ENCODE results near the gene OSBP2. TPM values are rescaled to one million over a fixed set of nuclear protein-coding genes. Genes with fewer than 3 reads are reported as not detected.

Gene OSBP2
- total and polyA plus RNA-seq, 10 of the 15 experiments (the other 5 are each of a cell fraction or from before 2014, with no cell fraction given) = 0.11 to 7.7 (median 3.6) TPM

- Histone ChIP-seq H3K4me1 (ENCODE audit: control insufficient read depth, insufficient read depth, low read length) (no peaks in the 10 kb centered on the region), H3K4me2 (ENCODE audit: control insufficient read depth, insufficient read depth) (no peak overlapping the region), H3K27me3 (replicated peaks in 1 of 2; ENCODE audit: control insufficient read depth in 2 of 2, insufficient read depth in 2 of 2, low read length in 1 of 2) (no peaks in the 10 kb centered on the region), H3K4me3 (no peak overlapping the region), H4K20me1 (ENCODE audit: control insufficient read depth, insufficient read depth) (no peaks in the 10 kb centered on the region; the same call in 1 of the 2 replicates), H3K9ac (ENCODE audit: control insufficient read depth, insufficient read depth, low read length) (no peak overlapping the region), H3K27ac (ENCODE audit: control insufficient read depth, insufficient read depth) (no peak overlapping the region), H2AFZ (ENCODE audit: control insufficient read depth, low read depth, low read length) (no peak overlapping the region), H3K9me3 (replicated peaks; ENCODE audit: control insufficient read depth, insufficient read depth, low read length) (no peaks in the 10 kb centered on the region; the same call in 2 of the 3 replicates), H3K79me2 (ENCODE audit: control insufficient read depth, insufficient read depth, low read length) (no peaks in the 10 kb centered on the region), H3K36me3 (ENCODE audit: control insufficient read depth in 2 of 2, insufficient read depth in 2 of 2, low read length in 1 of 2) (no peaks in the 10 kb centered on the region)
- ATAC-seq (no peak), FAIRE-seq (no peak), DNase-seq (ENCODE audit: low read depth, low spot score) (no peak)
- ChIA-PET SMC1A (ENCODE audit: uncharacterized antibody, unreplicated experiment) (no interaction called here), POLR2A (no interaction called here), RAD21 (ENCODE audit: unreplicated experiment) (no interaction called here), CTCF (no interaction called here)
- intact Hi-C loops (cut with micrococcal nuclease; ENCODE audit: unreplicated experiment) (no loop called here), in situ Hi-C loops (cut with MboI) (loop anchor here (25.0 kb wide), 1 partner anchor 138 kb away; no protein-coding TSS in a partner anchor)
- BruUV-seq (replicated peaks) = no TSS peak
- WGBS (ENCODE audit: insufficient coverage, insufficient replicate concordance, low lambda C conversion rate, missing lambda C conversion rate) = 55% methylated on average over 4 of the region's 4 CpGs
- no peak for TF ChIP-seq SIX5 (IDR thresholded peaks at IDR 0.05; ENCODE audit: low read depth, low read length, severe bottlenecking)
- TF ChIP-seq NFXL1 (IDR thresholded peaks at IDR 0.05; ENCODE audit: borderline replicate concordance) = no peak
- TF ChIP-seq IRF3 (IDR thresholded peaks at IDR 0.05) = no peak
- no peak for TF ChIP-seq CEBPB (IDR thresholded peaks at IDR 0.05; ENCODE audit: borderline replicate concordance in 1 of 2, low read depth in 2 of 2, low read length in 2 of 2)
- no peak for TF ChIP-seq PAX8 (IDR thresholded peaks at IDR 0.05)
- TF ChIP-seq MXI1 (IDR thresholded peaks at IDR 0.05; ENCODE audit: low read depth, low read length) = no peak
- no peak for TF ChIP-seq ELK1 (IDR thresholded peaks at IDR 0.05; ENCODE audit: low read depth, low read length)
- TF ChIP-seq NR2F1 (conservative IDR thresholded peaks at IDR 0.05) = no peak
- TF ChIP-seq TARDBP (IDR thresholded peaks at IDR 0.05; ENCODE audit: borderline replicate concordance) = no peak
- no peak for TF ChIP-seq RCOR1 (conservative IDR thresholded peaks at IDR 0.05; ENCODE audit: low read depth, low read length)
- no peak for TF ChIP-seq SREBF2 (IDR thresholded peaks at IDR 0.05; ENCODE audit: low read length)
- no peak for TF ChIP-seq NR2C1 (IDR thresholded peaks at IDR 0.05)
- TF ChIP-seq NBN (IDR thresholded peaks at IDR 0.05) = no peak
- TF ChIP-seq SRF (IDR thresholded peaks at IDR 0.05; ENCODE audit: low read depth in 2 of 2, low read length in 2 of 2) = no peak
- TF ChIP-seq MTA2 (IDR thresholded peaks at IDR 0.05; ENCODE audit: low read depth) = no peak
- no peak for TF ChIP-seq ATF7 (IDR thresholded peaks at IDR 0.05; ENCODE audit: low read depth)
- TF ChIP-seq ZZZ3 (IDR thresholded peaks at IDR 0.05; ENCODE audit: control insufficient read depth, insufficient read length, low read depth) = no peak
Measured at GRCh38 chr22:30774566-30774965, 79.9 kb downstream of the OSBP2 start.
